ENCODE measurements around the gene MCTP1. TPM values are rescaled to one million over a fixed set of nuclear protein-coding genes. Genes with fewer than 3 reads are reported as not detected.

The MCTP1 gene
- total and polyA plus RNA-seq, 10 of the 15 experiments (the other 5 are each of a cell fraction or from before 2014, with no cell fraction given), result 12.6 to 45.9 (median 18.8) TPM

- TF ChIP-seq USF2 (IDR thresholded peaks at IDR 0.05; ENCODE audit: borderline replicate concordance, low read depth, low read length), result no peak
- TF ChIP-seq ZBTB40 (IDR thresholded peaks at IDR 0.05; ENCODE audit: borderline replicate concordance), result peak; percentile 46; the same call in 1 of the 2 replicates
- TF ChIP-seq POLR2AphosphoS2 (IDR thresholded peaks at IDR 0.05; ENCODE audit: low read depth, low read length), result peak; percentile 73
- TF ChIP-seq CUX1 (IDR thresholded peaks at IDR 0.05; ENCODE audit: insufficient replicate concordance, low read depth, low read length), result no peak
- TF ChIP-seq CEBPB (IDR thresholded peaks at IDR 0.05; ENCODE audit: borderline replicate concordance in 1 of 2, low read depth in 2 of 2, low read length in 2 of 2), result no peak
- TF ChIP-seq BACH1 (IDR thresholded peaks at IDR 0.05; ENCODE audit: borderline replicate concordance), result 0 out of 2 replicates have a peak, but pooled peaks have one; percentile 31
- peak; percentile 54; the same call in 1 of the 2 replicates for TF ChIP-seq ZNF687 (IDR thresholded peaks at IDR 0.05)
- no peak for TF ChIP-seq EZH2 (IDR thresholded peaks at IDR 0.05; ENCODE audit: borderline replicate concordance, control insufficient read depth, low read depth, low read length)
- 0 out of 2 replicates have a peak, but pooled peaks have one; percentile 48 for TF ChIP-seq CBX5 (IDR thresholded peaks at IDR 0.05; ENCODE audit: low read depth)
- no peak; the same call in 1 of the 2 replicates for TF ChIP-seq FOXM1 (IDR thresholded peaks at IDR 0.05; ENCODE audit: low read depth, low read length)
These were observed 203.4 kb downstream of the MCTP1 start (continued) for GRCh38 chr5:95081500-95081960.

Measured in GM12878 (cell line).